Natural killer cell (primary cell): ENCODE measurements around the gene USP9X. TPM values are rescaled to one million over a fixed set of nuclear protein-coding genes. Genes with fewer than 3 reads are reported as not detected.
"Not testable (repeated sequence)": the region's sequence is repeated elsewhere in the genome, so short reads cannot be mapped to it uniquely, and the experiment has no call there.

Source experiments
- ATAC-seq, 3 donors: fragments of 150-1000 bp in 2 of 3; fragments of 200-7000 bp in 1 of 3; cut with Tn5 transposase; 1 replicate in 1 of 3; 2 replicates in 2 of 3; pipeline ENCODE4 v1.10.0; 2021; ENCODE audit warnings: mild to moderate bottlenecking in 2 of 3, moderate library complexity in 2 of 3
- DNase-seq, 2 donors: peaks; one replicate each; pipeline versions ENCODE4 v3.0.0 to v3.0.0-alpha.2; 2013 to 2021; ENCODE audit warnings: mixed read lengths in 1 of 2
- H3K27ac ChIP-seq: one replicate; pipeline ENCODE4 v1.5.1; 2013; ENCODE audit warnings: mild to moderate bottlenecking, low read length
- H3K27me3 ChIP-seq: one replicate; pipeline ENCODE4 v1.6.1; 2013; ENCODE audit warnings: low read length; ENCODE audit not compliant: control insufficient read depth, insufficient read depth
- H3K36me3 ChIP-seq: one replicate; pipeline ENCODE4 v1.6.1; 2013; ENCODE audit warnings: low read length; ENCODE audit not compliant: control insufficient read depth, insufficient read depth
- H3K4me1 ChIP-seq: one replicate; pipeline ENCODE4 v1.6.1; 2013; ENCODE audit warnings: low read length; ENCODE audit not compliant: control insufficient read depth, insufficient read depth
- H3K4me3 ChIP-seq: one replicate; pipeline ENCODE4 v1.5.1; 2013; ENCODE audit warnings: low read length
- H3K9me3 ChIP-seq: one replicate; pipeline ENCODE4 v1.6.1; 2013; ENCODE audit warnings: low read length; ENCODE audit not compliant: control insufficient read depth, insufficient read depth
- H3K27ac Mint-ChIP-seq, 2 donors: one replicate each; pipeline ENCODE4 v1.8.0; 2022; ENCODE audit warnings: mild to moderate bottlenecking in 2 of 2, mixed read lengths in 2 of 2, moderate library complexity in 1 of 2
- H3K27me3 Mint-ChIP-seq, 2 donors: one replicate each; pipeline ENCODE4 v1.8.0; 2022; ENCODE audit warnings: low read depth in 2 of 2, mixed read lengths in 2 of 2
- H3K36me3 Mint-ChIP-seq: one replicate; pipeline ENCODE4 v1.8.0; 2022; ENCODE audit warnings: mixed read lengths
- H3K4me1 Mint-ChIP-seq, 2 donors: one replicate each; pipeline ENCODE4 v1.8.0; 2022; ENCODE audit warnings: mixed read lengths in 2 of 2
- H3K4me3 Mint-ChIP-seq: one replicate; pipeline ENCODE4 v1.8.0; 2022; ENCODE audit warnings: mild to moderate bottlenecking, moderate library complexity, mixed read lengths
- H3K9me3 Mint-ChIP-seq, 2 donors: one replicate each; pipeline ENCODE4 v1.8.0; 2022; ENCODE audit warnings: mixed read lengths in 2 of 2
- CTCF ChIP-seq: fragments of 200-600 bp; IDR thresholded peaks from one replicate; pipeline ENCODE4 v1.8.0; 2022; ENCODE audit warnings: antibody characterized with exemption
- WGBS: methylation state at CpG from one replicate; pipeline ENCODE4 v1.1.7; 2013; ENCODE audit warnings: missing lambda C conversion rate; ENCODE audit not compliant: insufficient coverage; 5-methylcytosine and 5-hydroxymethylcytosine counted together
- intact Hi-C: fragments of 100-400 bp; cut with micrococcal nuclease; formaldehyde crosslinking; loops from one replicate; pipeline ENCODE4 v1.14.2; 2022
- total RNA-seq, 4 donors: library from RNA; stranded (reverse); fragments of 120-200 nt in 1 of 4; gene quantifications; one replicate each; pipeline versions ENCODE4 v1.2.3 to v1.2.4, GENCODE V29; 2013 to 2022

Gene USP9X
- total RNA-seq, 3 donors from 2014 or later (not counting 1 experiment from before 2014, with no cell fraction given) = 76.3 to 87.4 (median 81.9) TPM

DNA sequence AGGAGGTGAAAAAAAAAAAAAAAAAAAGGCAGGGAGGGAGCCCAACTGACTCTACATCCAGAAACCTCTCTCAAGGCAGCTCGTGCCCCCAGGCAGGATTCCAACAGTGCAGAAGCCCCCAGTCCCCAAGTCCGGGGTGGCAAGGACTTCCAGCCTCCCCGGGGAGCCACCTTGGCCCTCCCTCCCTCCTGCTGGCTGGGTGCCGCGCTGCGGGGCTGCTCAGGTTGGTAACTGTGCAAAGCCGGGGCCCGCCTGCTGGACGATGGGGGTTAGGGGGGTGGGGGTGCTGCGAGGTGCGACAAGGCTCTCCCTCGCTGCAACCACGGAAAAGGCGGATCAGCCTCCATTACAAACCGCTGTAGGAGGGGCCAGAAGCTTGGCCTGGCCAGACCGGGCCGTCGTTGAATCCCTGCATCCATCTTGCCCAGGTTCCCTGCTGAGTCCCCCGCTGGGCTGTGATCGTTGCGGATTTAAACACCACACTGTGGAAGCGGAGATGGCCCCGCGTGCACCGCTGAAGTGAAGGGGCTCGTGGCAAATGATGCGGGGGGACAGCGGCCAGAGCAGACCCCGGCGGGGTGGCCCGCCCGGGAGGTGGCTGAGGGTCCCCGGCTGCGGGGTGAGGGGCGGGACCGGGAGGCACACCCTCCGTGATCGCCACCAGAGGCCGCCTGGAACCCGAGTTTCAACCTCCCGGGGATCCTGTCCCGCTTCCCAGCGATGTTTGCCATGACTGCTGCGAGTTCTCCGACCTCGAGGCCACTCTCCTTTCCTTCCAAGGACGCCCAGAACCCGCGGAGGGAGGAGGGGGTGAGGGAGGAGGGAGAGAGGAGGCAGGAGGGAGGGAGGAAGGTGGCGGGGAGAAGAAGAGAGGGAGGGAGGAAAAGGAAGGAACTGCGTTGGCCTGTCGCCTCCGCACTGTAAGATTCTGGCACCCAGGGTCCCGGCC is 190.7 kb downstream of the USP9X start:
- WGBS = under 1% methylated on average over 42 of the region's 54 CpGs
- intact Hi-C loops = loop anchor here (10.0 kb wide), 1 partner anchor 169 kb away; the partner anchor contains the start of gene NYX
- H3K4me3 ChIP-seq = peak overlapping the region; percentile 52
- Mint-ChIP-seq H3K36me3 (no peaks in the 10 kb centered on the region), H3K27ac (peak overlapping the region in 1 of 2 donors; percentile 78), H3K4me3 (peak overlapping the region; percentile 82), H3K27me3 (no peaks in the 10 kb centered on the region), H3K9me3 (no peaks in the 10 kb centered on the region), H3K4me1 (peaks cover 0 to 13% of the 10 kb centered on the region in 2 donors)
- H3K27ac ChIP-seq = no peak overlapping the region
- H3K4me1 ChIP-seq = peaks cover 18% of the 10 kb centered on the region
- peak; percentile 16 to 66 for DNase-seq
- ATAC-seq = peak; percentile 65 to 78 (median 70)
- no peaks in the 10 kb centered on the region for H3K9me3 ChIP-seq
- no peaks in the 10 kb centered on the region for H3K36me3 ChIP-seq
- TF ChIP-seq CTCF = no peak
- H3K27me3 ChIP-seq = no peaks in the 10 kb centered on the region

- Mint-ChIP-seq H3K27me3 (no peaks in the 10 kb centered on the region), H3K27ac (peak overlapping the region in 1 of 2 donors; percentile 42), H3K4me3 (peak overlapping the region; percentile 81), H3K4me1 (peaks cover 0 to 13% of the 10 kb centered on the region in 2 donors), H3K36me3 (no peaks in the 10 kb centered on the region), H3K9me3 (no peaks in the 10 kb centered on the region)
- Histone ChIP-seq H3K27ac (no peak overlapping the region), H3K4me3 (peak overlapping the region; percentile 52), H3K9me3 (no peaks in the 10 kb centered on the region), H3K4me1 (peaks cover 18% of the 10 kb centered on the region), H3K36me3 (no peaks in the 10 kb centered on the region), H3K27me3 (no peaks in the 10 kb centered on the region)
- ATAC-seq (peak in 1 of 3 donors; percentile 27), DNase-seq (peak in 1 of 2 donors; percentile 17)
- no peak for TF ChIP-seq CTCF
- intact Hi-C loops = loop anchor here (10.0 kb wide), 1 partner anchor 168 kb away; the partner anchor contains the start of gene NYX
- 35% methylated on average over 12 of the region's 19 CpGs for WGBS
Measured at GRCh38 chrX:41276661-41277506, 191.6 kb downstream of the USP9X start.

- WGBS = no CpG with 5 or more reads among the region's 5 CpGs
- H3K4me3 ChIP-seq, DNase-seq, H3K9me3 ChIP-seq, H3K4me1 Mint-ChIP-seq, intact Hi-C loops, H3K27me3 Mint-ChIP-seq, H3K4me1 ChIP-seq, ATAC-seq, H3K27ac Mint-ChIP-seq, H3K4me3 Mint-ChIP-seq, H3K9me3 Mint-ChIP-seq, H3K36me3 Mint-ChIP-seq, H3K36me3 ChIP-seq, H3K27me3 ChIP-seq, H3K27ac ChIP-seq: not testable (repeated sequence)
Measured at GRCh38 chrX:41282307-41282706, 197.1 kb downstream of the USP9X start.

GRCh38 chrX:41285928-41286327 is 200.7 kb downstream of the USP9X start:
- H3K27me3 Mint-ChIP-seq, DNase-seq, H3K9me3 ChIP-seq, H3K27ac Mint-ChIP-seq, ATAC-seq, H3K27me3 ChIP-seq, H3K4me1 Mint-ChIP-seq, H3K4me3 Mint-ChIP-seq, intact Hi-C loops, H3K4me1 ChIP-seq, H3K9me3 Mint-ChIP-seq, H3K36me3 Mint-ChIP-seq, H3K27ac ChIP-seq, H3K4me3 ChIP-seq, H3K36me3 ChIP-seq: not testable (repeated sequence)
- WGBS = 89% methylated on average over 21 of the region's 21 CpGs

Other genes with a start within 250 kb of the USP9X start
- gene DDX3X, start 248.7 kb downstream of the USP9X start, total RNA-seq = 1,000 to 10,000 TPM in 2 of 3 donors, 100 to 1,000 TPM in 1; 695 to 1,297 (median 1,054) TPM